Measurements from ENCODE around the gene MOAP1. TPM values are rescaled to one million over a fixed set of nuclear protein-coding genes. Genes with fewer than 3 reads are reported as not detected.

The MOAP1 gene
- total RNA-seq, 1 donor from 2014 or later, result 24.4 TPM

DNA sequence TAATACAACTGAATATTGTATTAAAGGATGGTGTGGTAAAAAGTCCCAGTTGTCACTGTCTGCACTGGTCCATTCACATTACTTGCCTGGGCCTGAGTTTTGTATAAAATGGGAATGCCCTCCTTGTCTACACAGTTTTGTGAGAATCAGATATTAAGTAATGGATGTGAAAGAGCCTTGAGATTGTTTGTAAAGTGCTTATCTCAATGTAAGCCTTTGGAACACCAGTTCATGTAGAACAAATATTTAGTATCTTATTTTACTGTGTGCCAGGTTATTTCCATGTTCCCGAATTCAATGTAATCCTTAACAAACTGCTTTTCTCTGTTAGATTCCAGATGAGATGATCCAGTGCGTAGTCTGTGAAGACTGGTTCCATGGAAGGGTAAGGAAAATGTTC is 29.9 kb upstream of the MOAP1 start:
- DNase-seq (no peak), ATAC-seq (ENCODE audit: low read depth) (no peak)
- Mint-ChIP-seq H3K4me3 (no peak overlapping the region), H3K9me3 (no peaks in the 10 kb centered on the region), H3K36me3 (ENCODE audit: low read depth) (peaks cover 59% of the 10 kb centered on the region), H3K27me3 (no peaks in the 10 kb centered on the region), H3K4me1 (peaks cover 25% of the 10 kb centered on the region), H3K27ac (no peak overlapping the region)
- CTCF ChIA-PET, result no interaction called here
- intact Hi-C loops (cut with micrococcal nuclease), result no loop called here
- POLR2A ChIA-PET, result no interaction called here
- TF ChIP-seq, protein P1, sequence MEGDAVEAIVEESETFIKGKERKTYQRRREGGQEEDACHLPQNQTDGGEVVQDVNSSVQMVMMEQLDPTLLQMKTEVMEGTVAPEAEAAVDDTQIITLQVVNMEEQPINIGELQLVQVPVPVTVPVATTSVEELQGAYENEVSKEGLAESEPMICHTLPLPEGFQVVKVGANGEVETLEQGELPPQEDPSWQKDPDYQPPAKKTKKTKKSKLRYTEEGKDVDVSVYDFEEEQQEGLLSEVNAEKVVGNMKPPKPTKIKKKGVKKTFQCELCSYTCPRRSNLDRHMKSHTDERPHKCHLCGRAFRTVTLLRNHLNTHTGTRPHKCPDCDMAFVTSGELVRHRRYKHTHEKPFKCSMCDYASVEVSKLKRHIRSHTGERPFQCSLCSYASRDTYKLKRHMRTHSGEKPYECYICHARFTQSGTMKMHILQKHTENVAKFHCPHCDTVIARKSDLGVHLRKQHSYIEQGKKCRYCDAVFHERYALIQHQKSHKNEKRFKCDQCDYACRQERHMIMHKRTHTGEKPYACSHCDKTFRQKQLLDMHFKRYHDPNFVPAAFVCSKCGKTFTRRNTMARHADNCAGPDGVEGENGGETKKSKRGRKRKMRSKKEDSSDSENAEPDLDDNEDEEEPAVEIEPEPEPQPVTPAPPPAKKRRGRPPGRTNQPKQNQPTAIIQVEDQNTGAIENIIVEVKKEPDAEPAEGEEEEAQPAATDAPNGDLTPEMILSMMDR (IDR thresholded peaks at IDR 0.05), result no peak

DNA sequence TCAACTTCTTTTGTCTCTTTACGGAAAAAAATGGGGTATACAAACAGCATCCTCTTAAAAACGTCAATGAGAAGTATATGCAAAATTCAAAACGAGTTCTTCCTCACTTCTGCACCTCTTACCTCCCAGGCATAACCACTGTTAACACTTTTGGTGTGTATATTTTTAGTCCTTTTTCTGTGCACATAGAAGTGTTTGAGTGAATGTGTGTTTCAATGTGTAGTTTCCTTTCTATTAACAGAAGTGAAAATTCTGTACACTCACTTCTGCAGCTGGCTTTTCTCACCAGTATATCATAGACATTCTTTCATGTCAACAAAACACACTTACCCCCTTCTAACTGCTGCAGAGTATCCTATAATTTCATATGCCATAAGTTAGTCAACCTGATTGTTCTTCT is 27.7 kb upstream of the MOAP1 start:
- POLR2A ChIA-PET, result no interaction called here
- CTCF ChIA-PET, result interaction anchor here (1.4 kb wide), 1 partner anchor 99 kb away, joined by 3 read pairs; no protein-coding TSS in a partner anchor

DNA sequence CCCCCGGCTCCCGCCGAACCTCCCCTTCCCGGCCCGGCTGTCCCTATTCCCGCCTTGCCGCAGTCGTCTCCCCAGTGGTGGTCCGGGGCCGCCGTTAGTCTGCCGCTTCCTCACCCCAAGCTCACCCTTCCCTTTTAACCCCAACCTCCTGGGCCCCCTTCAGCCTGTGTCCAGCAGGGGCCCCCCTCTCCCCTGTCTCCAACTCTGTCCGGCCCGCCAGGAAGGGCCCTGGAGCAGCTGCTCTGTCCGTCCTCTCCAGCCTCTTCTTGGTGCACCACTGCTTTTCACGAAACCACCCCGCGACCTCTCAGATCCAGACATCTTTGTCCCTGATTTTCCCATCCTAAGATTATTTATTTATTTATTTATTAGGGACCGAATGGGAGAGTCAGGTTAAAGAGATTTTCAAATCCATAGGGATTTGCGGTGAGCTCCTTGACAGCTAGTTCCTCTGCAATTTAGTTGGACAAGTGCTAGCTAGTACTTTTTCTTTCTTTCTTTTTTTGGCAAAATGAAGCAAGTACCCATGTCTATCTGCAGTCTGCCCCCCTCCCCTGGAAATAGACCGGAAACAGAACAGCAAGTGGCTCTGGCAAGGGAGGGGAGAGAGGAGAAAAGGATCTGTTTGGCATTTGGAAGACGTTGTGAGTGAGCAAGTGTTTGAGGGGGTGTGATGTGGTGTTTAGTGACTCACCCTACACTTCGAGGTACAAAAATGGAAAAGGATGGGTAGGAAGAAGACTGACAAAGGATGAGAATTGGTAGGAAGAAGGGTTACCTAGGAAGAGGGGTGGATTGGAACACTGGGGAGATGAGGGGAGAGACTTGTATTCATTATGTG is 23.0 kb upstream of the MOAP1 start:
- CTCF ChIA-PET, result interaction anchor here (0.8 to 3.2 kb wide), 10 partner anchors 10 to 411 kb away, joined by 3 to 16 read pairs (median 4); partner anchors contain the start of genes LYSET and MOAP1
- H3K36me3 Mint-ChIP-seq (ENCODE audit: low read depth), result peaks cover 18% of the 10 kb centered on the region
- POLR2A ChIA-PET, result interaction anchor here (1.1 to 4.5 kb wide), 5 partner anchors 17 to 329 kb away, joined by 3 to 38 read pairs (median 5); partner anchors contain the start of genes LYSET and MOAP1

More for the DNA sequence above, 27.7 kb upstream of the MOAP1 start:
- DNase-seq (no peak), ATAC-seq (ENCODE audit: low read depth) (no peak)
- Mint-ChIP-seq H3K36me3 (ENCODE audit: low read depth) (peaks cover 51% of the 10 kb centered on the region), H3K27me3 (no peaks in the 10 kb centered on the region), H3K27ac (peak overlapping the region; percentile 75), H3K9me3 (no peaks in the 10 kb centered on the region), H3K4me1 (peaks cover 44% of the 10 kb centered on the region), H3K4me3 (peak overlapping the region; percentile 44)
- intact Hi-C loops (cut with micrococcal nuclease), result no loop called here
- TF ChIP-seq, protein P1 (IDR thresholded peaks at IDR 0.05), result no peak

DNA sequence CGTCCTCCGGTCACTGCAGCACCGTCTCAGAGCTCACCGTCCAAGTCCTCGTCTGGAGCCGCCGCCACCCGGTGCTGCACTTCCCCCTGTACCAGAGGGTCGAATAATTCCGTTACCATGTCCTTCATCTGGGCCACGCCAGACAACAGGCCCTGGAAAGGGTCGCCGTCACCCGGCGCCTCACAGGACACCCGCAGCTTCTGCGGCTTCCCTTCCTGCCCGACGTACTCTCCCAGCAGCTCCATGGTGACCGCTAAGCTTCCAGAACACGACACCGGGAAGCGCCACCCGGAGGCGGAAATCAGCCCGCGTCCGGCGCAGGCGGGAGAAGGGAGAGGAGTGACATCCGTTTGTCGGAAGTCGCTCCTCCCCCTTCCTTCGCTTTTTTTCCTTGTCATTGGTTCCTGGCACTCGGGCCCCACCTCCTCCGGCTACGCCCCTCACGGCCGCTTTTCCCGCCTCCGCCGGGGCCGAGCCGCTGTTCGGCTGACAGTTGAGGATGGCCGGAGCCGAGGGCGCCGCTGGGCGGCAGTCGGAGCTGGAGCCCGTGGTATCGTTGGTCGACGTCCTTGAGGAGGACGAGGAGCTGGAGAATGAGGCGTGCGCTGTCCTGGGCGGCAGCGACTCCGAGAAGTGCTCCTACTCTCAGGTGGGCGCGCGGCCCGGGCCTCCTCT is 22.2 kb upstream of the MOAP1 start, which contains the start of the genes GON7 and UBR7:
TSS of gene GON7 (minus strand) at position 273 of the 675 bp plus-strand sequence. CDS start at position 245, 28 bp downstream.
TSS of gene UBR7 (plus strand) at position 464 of the 675 bp plus-strand sequence. CDS start at position 500, 36 bp downstream.
- Mint-ChIP-seq H3K27me3 (no peaks in the 10 kb centered on the region), H3K9me3 (no peaks in the 10 kb centered on the region), H3K4me3 (peak within 1 kb of the TSS; percentile 96), H3K36me3 (ENCODE audit: low read depth) (peaks cover 15% of the 10 kb centered on the region), H3K27ac (peak within 1 kb of the TSS; percentile 90), H3K4me1 (peaks cover 56% of the 10 kb centered on the region)
- peak; percentile 84 for DNase-seq
- peak; percentile 93 for ATAC-seq (ENCODE audit: low read depth)
- intact Hi-C loops (cut with micrococcal nuclease), result loop anchor here (1.0 to 10.0 kb wide), 8 partner anchors 22 to 768 kb away; partner anchors contain the start of genes ASB2, BTBD7, ITPK1 and LYSET
- ChIA-PET POLR2A (interaction anchor here (1.1 to 4.5 kb wide), 6 partner anchors 16 to 330 kb away, joined by 3 to 38 read pairs (median 4); partner anchors contain the start of genes LYSET and MOAP1), CTCF (interaction anchor here (0.9 to 3.2 kb wide), 9 partner anchors 11 to 412 kb away, joined by 3 to 16 read pairs (median 5); partner anchors contain the start of genes LYSET and MOAP1)
- TF ChIP-seq, protein P1 (IDR thresholded peaks at IDR 0.05), result no peak

More for the DNA sequence above, 23.0 kb upstream of the MOAP1 start:
- peaks cover 64% of the 10 kb centered on the region for H3K4me1 Mint-ChIP-seq
- H3K4me3 Mint-ChIP-seq, result peak overlapping the region; percentile 96
- ATAC-seq (ENCODE audit: low read depth) (peak; percentile 42), DNase-seq (no peak)
- intact Hi-C loops (cut with micrococcal nuclease), result loop anchor here (1.0 to 10.0 kb wide), 8 partner anchors 22 to 767 kb away; partner anchors contain the start of genes ASB2, BTBD7, ITPK1 and LYSET
- no peaks in the 10 kb centered on the region for H3K27me3 Mint-ChIP-seq
- TF ChIP-seq, protein P1 (IDR thresholded peaks at IDR 0.05), result no peak
- no peaks in the 10 kb centered on the region for H3K9me3 Mint-ChIP-seq
- peak overlapping the region; percentile 41 for H3K27ac Mint-ChIP-seq

Measured in activated B cell treated with CpG ODN at 0.5 μM for 24 hours (primary cell).